ENCODE results near the gene NME7. TPM values are rescaled to one million over a fixed set of nuclear protein-coding genes. Genes with fewer than 3 reads are reported as not detected.

The NME7 gene
- total RNA-seq, 6 experiments from 2014 or later: 16.0 to 22.2 (median 18.7) TPM

- TF ChIP-seq CTCF (IDR thresholded peaks at IDR 0.05): no peak
- no peaks in the 10 kb centered on the region for H3K36me3 Mint-ChIP-seq (ENCODE audit: low read depth)
- peaks cover 23% of the 10 kb centered on the region for H3K4me1 Mint-ChIP-seq (ENCODE audit: low read depth)
- no peak for DNase-seq
- no peaks in the 10 kb centered on the region for H3K9me3 Mint-ChIP-seq
- no peak overlapping the region for H3K4me3 Mint-ChIP-seq
- H3K27me3 Mint-ChIP-seq (ENCODE audit: insufficient read depth): no peaks in the 10 kb centered on the region
- no peak overlapping the region for H3K27ac Mint-ChIP-seq
Observed at GRCh38 chr1:169321539-169321938, 46.1 kb downstream of the NME7 start.

GRCh38 chr1:169318536-169319244 lies 48.9 kb downstream of the NME7 start:
- H3K27me3 Mint-ChIP-seq (ENCODE audit: insufficient read depth): no peaks in the 10 kb centered on the region
- peaks cover 26% of the 10 kb centered on the region for H3K4me1 Mint-ChIP-seq (ENCODE audit: low read depth)
- DNase-seq: no peak
- no peak overlapping the region for H3K4me3 Mint-ChIP-seq
- no peaks in the 10 kb centered on the region for H3K36me3 Mint-ChIP-seq (ENCODE audit: low read depth)
- no peaks in the 10 kb centered on the region for H3K9me3 Mint-ChIP-seq
- TF ChIP-seq CTCF (IDR thresholded peaks at IDR 0.05): no peak
- no peak overlapping the region for H3K27ac Mint-ChIP-seq

- Mint-ChIP-seq H3K4me3 (no peak overlapping the region), H3K27me3 (ENCODE audit: insufficient read depth) (no peaks in the 10 kb centered on the region), H3K36me3 (ENCODE audit: low read depth) (no peaks in the 10 kb centered on the region), H3K4me1 (ENCODE audit: low read depth) (peaks cover 31% of the 10 kb centered on the region), H3K9me3 (no peaks in the 10 kb centered on the region), H3K27ac (no peak overlapping the region)
- TF ChIP-seq CTCF (IDR thresholded peaks at IDR 0.05): no peak
- DNase-seq: no peak
Observed at GRCh38 chr1:169316556-169316955, 51.0 kb downstream of the NME7 start.

GRCh38 chr1:169312084-169312954 lies 55.3 kb downstream of the NME7 start:
- Mint-ChIP-seq H3K9me3 (no peaks in the 10 kb centered on the region), H3K4me1 (ENCODE audit: low read depth) (peaks cover 27% of the 10 kb centered on the region), H3K27me3 (ENCODE audit: insufficient read depth) (no peaks in the 10 kb centered on the region), H3K4me3 (peak overlapping the region; percentile 65), H3K36me3 (ENCODE audit: low read depth) (peaks cover 17% of the 10 kb centered on the region), H3K27ac (peak overlapping the region; percentile 48)
- no peak for TF ChIP-seq CTCF (IDR thresholded peaks at IDR 0.05)
- peak; percentile 97 for DNase-seq

- Mint-ChIP-seq H3K27ac (no peak overlapping the region), H3K4me3 (no peak overlapping the region), H3K9me3 (no peaks in the 10 kb centered on the region), H3K4me1 (ENCODE audit: low read depth) (peaks cover 12% of the 10 kb centered on the region), H3K27me3 (ENCODE audit: insufficient read depth) (no peaks in the 10 kb centered on the region), H3K36me3 (ENCODE audit: low read depth) (peaks cover 30% of the 10 kb centered on the region)
- DNase-seq: no peak
- no peak for TF ChIP-seq CTCF (IDR thresholded peaks at IDR 0.05)
Observed at GRCh38 chr1:169309178-169310166, 58.1 kb downstream of the NME7 start.
